ENCODE data around the gene SCD5.

- no peak for TF ChIP-seq GABPA (tag; conservative IDR thresholded peaks at IDR 0.05; ENCODE audit: low read depth)
- no peak for TF ChIP-seq HDAC2 (IDR thresholded peaks at IDR 0.05)
- no peak for TF ChIP-seq KAT7 (CRISPR knock-in tag; IDR thresholded peaks at IDR 0.05; ENCODE audit: borderline replicate concordance)
- TF ChIP-seq, protein P1, sequence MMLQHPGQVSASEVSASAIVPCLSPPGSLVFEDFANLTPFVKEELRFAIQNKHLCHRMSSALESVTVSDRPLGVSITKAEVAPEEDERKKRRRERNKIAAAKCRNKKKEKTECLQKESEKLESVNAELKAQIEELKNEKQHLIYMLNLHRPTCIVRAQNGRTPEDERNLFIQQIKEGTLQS (IDR thresholded peaks at IDR 0.05), result no peak
- TF ChIP-seq, protein P1 (CRISPR knock-in tag; conservative IDR thresholded peaks at IDR 0.05), result no peak
- TF ChIP-seq MAX (CRISPR knock-in tag; IDR thresholded peaks at IDR 0.05), result no peak
- no peak for TF ChIP-seq ELK3 (CRISPR knock-in tag; IDR thresholded peaks at IDR 0.05)
- no peak for TF ChIP-seq NFE2 (IDR thresholded peaks at IDR 0.05; ENCODE audit: low read depth)
- no peak for TF ChIP-seq MEF2A (IDR thresholded peaks at IDR 0.05; ENCODE audit: control insufficient read depth, low read depth, low read length)
These were observed 86.0 kb downstream of the SCD5 start for GRCh38 chr4:82712561-82712960.
